Smooth muscle cell of the brain vasculature (primary cell): ENCODE measurements around the gene FOXP4.

Experiments
- DNase-seq: peaks from one replicate; pipeline ENCODE4 v3.0.0-alpha.2; 2012; ENCODE audit warnings: low read depth, low spot score

The FOXP4 gene

DNA sequence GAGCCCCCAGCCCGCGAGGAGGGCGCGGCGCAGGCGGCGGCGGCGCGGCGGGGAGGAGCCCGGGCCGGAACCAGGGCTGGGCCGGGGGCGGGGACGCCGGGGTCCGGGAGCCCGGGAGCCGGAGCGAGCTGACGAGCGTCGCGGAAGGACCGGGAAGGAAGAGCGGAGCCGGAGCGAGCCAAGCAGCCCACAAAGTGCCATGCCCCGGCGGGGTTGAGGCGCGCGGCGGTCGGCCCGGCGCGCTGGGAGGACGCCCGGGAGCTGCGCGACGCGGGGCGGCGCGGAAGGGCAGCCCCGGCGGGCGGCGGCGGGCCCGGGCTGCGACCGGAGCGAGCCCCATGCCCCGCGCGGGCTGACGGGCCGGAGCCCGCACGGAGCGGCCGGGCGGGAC, 289 bp downstream of the FOXP4 start:
- no peak for DNase-seq

DNA sequence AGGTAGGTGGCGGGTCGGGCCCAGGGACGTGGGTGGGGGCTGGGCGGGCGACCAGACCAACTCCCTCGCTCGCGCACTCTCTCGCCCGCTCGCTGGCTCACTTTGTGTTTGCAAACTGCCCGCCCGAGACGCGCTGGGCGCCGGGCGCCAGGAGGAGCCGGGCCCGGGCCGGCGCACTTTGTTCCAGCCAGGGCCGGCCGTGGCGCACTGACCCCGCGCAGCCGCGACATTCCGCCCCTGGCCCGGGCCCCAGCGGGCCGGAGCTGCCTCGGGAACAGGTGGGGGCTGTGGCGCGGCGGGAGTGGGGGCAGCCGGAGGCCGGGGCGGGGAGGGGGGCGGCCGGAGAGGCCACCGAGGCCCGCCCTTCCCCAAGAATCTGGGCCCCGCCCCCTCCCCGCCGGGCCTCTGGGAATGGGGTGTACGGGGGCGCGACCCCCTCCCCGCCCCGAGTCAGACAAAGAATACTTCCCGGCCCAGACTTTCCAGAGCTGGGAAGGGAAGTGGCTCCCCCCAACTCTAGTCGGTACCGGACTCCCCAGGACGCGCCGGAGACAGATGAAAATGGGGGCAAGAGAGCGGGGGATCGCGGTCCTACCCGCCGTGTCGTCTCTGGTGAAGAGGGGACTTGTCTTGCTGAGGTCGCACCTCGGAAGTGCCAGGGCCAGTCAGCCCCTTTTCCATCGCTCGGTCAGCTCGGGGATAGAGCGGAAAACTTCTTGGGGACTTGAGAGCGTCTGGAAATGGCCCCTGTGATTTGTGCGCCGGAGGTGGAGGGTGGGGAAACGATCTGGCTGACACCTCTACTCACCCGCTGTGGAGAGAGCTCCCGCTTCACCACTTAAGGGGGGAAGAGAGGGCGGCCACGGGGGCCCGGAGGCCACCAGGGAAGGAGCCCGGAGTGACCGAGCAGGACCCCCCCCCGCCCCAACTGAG, 951 bp downstream of the FOXP4 start:
- DNase-seq, result no peak

DNA sequence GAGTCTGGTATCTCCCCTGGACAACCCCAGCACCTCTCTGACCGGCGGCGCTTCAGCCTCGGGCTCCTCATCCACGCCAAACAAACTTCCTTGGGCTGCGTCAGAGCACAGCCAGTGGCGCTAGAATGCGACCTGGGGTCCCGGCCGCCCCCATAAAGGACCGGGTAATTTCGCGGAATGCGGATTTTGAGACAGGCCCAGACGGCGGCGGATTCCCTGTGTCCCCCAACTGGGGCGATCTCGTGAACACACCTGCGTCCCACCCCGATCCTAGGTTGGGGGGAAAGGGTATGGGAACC, 1.6 kb downstream of the FOXP4 start:
- DNase-seq, result no peak

DNA sequence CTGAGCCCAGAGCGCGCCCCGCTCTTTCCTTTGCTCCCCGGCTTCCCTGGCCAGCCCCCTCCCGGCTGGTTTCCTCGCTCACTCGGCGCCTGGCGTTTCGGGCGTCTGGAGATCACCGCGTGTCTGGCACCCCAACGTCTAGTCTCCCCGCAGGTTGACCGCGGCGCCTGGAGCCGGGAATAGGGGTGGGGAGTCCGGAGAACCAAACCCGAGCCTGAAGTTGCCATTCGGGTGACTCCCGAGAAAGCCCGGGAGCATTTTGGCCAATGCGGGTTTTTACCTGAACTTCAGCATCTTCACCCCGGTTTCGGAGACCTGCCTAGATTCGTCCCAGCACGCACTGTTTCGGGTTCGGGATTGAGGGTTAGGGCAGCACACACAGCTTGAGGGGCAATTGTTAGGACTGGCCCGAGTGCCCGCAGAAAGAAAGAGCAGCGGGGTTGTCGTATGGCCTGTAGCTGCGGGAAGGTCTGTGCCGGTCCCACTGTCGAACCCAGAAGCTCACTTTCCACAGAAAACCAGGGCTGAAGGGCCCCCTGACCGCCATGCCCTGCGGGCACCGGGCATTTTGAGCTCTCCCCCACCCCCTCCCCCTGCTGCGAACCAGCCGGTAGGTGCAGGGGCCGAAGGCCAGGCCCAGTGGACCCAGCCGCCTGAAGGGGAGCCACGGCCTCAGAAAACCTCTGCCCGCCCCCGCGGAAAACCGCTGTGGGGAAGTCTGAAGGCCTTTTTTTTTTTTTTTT, 2.1 kb downstream of the FOXP4 start:
- no peak for DNase-seq

DNA sequence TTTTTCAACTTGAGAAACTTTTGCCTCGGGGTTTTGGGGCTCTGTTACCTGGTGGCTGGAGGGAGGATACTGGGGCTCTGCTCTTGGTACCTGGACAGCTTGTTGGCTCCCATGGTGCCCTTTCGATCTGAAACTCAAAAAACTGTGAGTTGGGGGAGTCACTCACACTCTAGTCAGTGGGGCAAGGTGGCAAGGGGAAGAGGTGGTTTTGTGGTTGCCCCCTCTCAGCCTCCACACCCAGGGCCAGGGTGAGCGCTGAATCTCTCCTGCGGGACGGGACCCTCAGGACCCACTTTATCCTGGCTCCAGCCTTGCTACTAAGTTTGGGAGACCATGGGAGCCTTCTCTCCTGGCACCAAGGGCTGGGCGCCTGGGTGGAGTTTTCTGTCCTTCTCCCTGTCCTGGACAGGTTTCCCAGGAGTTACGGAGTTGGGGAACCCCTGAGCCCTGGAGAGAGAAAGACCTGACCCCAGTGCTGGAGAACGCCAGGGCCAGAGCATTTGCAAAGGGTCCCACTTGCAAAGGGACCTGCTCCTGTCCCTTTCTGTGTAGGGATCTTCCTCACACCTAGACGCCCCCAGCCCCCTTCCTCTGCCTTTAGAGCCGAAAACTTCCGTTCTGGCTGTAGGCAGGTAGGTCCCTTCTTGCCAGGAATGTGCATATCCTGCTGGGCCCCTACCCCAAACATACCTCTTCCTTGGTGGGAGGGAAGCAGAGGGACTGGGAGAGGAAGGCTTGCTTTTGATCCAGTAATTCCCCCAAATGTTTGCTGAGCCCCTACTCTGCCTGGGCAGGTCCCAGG, 2.9 kb downstream of the FOXP4 start:
- no peak for DNase-seq

DNA sequence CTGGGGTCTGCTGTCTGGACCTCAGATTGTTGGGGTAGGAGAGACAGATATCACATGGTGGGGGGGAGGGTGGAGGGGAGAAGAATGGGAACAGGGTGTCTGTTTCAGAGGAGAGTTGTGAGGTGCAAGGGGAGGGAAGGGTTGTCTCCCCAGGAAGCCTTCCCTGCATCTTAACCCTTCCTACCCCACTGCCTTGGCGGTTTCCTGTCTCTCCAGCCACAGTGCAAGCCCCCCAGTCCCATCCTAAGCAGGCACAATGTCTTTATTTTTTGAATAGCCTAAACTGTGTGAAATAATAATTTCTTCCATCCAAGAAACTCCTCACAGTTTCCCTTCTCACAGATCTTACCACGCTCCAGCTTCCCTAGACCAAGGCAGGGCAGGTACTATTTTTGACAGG, 3.5 kb downstream of the FOXP4 start:
- DNase-seq, result no peak

DNA sequence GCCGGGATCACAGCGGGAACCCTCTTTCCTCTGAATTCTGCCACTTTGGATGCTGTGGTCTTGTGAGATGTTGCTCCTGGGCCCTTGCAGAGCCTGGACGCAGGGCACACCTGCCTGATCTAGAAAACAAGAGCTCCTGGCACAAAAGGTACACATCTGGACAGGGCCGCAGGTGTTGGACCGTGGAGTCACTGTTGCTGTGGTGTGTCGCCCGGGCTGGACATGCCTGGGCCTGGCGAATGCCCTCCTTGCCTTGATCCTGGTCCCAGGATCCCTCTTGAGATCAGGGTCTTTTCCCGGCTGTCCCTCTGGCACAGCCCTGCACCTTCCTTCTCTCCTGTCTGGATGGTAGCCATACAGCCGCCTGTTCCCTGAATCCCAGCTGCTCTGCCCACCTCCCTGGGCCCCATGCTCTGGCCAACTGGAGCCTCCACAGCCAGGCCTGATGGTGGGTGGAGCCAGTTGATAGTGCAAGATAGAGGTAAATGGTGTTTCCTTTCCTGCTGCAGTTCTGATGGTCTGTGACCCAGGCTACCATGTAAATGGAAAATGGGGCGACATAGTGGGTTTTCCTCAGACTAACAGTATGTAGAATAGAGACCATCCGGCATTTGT, 5.0 kb downstream of the FOXP4 start:
- no peak for DNase-seq

DNA sequence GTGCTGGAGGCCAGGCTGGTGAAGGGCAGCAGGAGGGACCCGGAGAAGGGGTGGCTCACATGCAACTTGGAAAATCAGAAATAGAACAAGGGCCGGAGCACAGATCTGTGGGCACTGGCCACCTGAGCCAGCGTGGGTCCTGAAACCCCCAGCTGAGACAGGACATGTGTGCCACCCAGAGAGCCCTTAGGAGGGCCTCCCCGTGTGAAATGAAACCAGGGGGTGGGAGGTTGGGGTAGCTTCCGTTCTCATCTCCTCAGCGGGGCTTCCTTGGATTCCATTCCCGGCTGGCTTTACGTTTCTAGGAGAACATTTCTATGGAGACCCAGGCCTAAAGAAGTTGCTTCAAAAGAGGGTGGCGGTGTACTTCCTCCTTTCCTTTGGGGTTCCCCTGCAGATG, 5.7 kb downstream of the FOXP4 start:
- DNase-seq, result no peak

DNA sequence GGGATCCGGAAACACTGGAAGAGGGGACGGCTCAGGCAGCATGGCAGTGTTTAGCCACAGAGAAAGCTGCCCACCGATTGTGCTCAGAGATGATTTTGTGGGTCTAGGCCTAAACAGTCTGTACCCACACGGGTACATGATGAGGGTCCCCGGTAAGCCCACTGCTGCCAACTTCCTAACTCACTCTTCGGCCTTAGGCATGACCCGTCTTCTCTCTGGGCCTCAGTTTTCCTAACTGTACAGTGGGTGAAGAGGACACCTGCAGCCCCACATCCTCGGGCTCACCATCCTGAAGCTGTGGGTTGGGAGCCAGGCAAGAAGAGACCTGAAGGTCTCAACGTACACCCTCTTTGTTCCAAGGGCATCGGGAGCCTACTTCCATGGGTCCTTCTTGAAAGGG, 6.5 kb downstream of the FOXP4 start:
- DNase-seq, result no peak

DNA sequence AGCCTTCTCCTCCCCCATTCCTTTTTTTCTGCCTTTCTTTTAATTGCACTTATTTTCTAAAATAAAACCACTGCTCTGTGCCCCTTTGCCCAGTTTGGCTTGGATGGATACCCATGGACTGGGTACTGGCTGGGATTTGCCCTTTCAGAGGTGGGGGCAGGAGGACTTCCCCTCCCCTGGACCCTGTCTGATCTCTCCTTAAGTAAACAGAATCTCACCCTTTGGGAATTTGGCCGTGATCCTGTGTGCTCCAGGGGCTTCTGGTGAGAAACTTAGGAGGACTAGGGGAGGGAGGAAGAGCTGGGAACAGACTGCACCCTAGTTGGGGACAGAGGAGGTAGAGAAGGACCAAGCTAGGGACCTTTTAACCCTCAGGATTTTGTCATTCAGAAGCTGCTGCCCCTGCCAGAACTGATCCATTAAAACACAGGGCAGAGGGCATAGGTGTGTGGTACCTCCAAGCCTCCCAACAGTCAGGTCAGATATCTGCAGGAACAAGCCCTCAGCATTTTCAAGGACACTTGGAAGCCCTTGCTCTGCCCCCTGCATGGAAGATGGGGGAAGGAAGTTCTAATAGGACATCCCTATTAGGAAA, 7.3 kb downstream of the FOXP4 start:
- no peak for DNase-seq

DNA sequence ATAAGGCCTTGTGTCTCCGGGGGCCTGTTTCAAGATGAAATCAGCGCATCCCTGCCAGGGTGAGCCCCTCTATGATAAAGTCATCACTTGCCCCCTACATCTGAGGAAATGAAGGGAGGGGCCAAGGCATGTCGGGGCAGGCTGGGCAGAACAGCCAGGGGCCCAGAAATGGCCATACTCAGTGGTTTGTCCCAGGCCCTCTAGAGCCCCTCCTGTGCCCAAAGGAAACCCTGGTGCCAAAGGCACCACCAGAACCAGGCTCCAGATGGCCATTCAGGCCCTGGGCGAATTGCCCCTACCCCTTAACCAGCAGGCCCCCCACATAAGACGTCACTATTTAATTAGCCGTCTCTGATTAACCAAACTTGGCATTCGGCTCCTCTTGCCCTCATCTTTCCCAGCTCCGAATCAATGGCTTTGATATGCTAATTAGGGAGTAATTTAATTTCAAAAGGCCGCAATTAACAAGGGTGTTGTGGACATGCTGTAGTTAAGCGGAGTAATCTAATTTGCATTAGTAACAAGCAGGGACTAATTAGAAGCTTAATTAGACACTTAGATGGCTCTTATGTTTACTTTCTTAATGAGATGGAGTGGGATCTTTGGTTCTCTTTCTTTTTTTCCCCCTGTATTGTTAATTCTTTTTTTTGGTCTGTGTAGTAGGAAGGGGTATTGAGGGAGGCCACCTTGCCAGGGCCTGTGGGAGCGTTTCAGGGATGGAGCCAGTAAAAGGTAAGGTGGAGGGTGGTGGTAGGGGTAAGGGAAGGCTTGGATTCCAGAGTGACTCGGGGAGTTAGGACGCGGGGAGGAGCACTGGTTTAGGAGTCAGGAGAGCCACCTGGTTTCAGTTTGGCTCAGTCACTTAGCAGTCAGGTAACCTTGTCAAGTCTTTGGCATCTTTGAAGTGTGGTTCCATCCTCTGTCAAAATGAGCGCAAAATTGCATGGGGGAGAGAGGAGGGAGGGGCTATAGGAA, 9.4 kb downstream of the FOXP4 start:
- no peak for DNase-seq

DNA sequence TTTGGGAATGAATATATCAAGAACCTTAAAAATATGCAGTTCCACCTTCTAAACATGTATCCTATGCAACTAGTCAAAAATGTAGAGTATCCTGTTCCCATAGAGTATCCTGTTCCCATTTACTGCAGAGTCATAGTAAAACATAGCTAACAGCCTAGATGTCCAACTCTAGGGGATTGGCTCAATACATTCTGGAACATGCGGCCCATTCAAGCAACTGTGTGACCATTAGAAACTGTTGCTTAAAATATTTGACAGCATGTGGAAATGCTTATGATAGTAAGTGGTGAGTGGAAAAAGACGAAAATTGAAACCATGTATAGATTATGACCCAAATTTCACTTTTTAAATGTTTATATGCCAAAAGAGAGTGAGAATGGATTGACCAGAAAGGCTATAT, 11.2 kb downstream of the FOXP4 start:
- DNase-seq, result no peak

DNA sequence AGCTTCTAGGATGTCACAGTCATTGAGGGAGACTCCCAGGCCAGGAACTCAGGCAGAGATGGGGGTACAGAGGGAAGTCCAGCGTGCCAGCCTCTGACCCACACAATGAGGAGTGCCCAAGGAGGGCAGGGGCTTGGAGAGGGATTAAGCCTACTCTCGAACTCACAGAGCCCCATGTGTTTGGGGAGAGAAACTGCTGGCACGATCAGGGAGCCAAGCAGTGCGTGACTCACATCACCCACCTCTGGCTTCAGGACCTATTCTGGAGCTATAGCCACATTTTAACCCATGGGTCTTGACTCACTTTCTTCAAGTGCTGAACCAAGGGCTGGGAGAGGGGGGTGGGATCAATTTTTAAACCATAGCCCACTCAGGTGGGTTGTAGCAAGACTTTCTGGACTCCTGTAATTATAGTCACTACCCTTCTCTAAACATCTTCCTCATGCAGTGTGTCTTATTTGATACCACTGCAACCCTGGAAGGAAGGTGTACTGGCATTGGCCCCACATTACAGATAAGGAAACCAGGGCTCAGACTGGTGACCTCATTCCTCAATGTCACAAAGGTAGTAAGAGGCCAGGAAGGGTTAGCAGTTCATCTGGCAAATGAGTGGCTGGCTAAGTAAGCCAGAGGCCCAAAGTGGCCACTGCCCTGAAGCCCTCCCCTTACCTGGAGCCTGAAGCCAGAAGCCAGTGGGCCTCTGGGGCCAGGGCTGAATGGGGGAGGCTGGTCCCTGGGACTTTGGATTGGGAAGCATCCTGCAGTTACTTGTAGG, 12.0 kb downstream of the FOXP4 start:
- no peak for DNase-seq

DNA sequence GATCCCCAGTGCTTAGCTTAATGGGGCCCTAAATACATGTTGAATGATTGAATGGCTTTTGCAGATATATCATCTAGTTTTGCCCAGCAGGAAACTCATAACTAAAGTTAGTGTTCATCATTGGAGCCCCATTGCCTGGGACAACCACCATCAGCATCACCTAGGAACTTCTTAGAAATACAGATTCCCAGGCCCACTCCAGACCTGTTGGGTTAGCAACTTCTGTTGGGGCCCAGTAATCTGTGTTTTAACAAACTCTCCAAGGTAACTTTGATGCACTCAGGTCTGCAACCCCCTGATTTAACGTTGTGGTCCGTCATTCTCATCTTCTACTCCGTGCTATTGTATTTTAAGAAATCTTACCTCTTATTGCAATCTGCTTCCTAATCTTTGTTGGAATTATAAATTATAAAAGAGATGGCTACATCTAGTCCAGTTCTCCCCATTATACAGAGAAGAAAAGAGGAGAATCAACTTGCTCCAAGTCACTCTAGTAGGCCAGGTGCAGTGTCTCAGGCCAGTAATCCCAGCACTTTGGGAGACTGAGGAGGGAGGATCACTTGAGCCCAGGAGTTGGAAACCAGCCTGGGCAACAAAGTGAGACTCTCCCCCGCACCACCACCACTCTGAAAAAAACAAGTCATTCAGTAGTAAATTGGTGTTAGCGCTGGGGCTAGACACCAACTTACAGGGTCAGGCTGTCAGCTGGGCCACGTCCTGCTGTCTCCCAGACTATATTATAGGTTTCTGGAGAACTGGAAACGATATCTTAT, 13.7 kb downstream of the FOXP4 start:
- no peak for DNase-seq

DNA sequence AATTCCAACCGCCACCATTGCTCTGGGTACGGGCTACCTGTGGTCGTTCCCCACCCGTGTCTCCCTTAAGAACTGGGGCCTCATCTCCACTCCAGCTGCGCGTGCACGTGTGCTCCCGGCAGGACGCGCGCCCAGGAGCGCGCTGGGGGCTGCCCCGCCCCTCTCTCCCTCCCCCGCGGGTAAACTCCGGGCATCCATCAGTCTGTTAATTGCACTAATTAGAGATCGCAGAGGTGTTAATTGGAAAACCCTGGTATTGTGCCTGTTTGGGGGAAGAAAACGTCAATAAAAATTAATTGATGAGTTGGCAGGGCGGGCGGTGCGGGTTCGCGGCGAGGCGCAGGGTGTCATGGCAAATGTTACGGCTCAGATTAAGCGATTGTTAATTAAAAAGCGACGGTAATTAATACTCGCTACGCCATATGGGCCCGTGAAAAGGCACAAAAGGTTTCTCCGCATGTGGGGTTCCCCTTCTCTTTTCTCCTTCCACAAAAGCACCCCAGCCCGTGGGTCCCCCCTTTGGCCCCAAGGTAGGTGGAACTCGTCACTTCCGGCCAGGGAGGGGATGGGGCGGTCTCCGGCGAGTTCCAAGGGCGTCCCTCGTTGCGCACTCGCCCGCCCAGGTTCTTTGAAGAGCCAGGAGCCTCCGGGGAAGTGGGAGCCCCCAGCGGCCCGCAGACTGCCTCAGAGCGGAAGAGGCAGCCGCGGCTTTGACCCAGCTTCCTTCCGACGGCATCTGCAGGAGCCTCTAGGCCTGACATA, 14.4 kb downstream of the FOXP4 start:
- DNase-seq, result no peak

DNA sequence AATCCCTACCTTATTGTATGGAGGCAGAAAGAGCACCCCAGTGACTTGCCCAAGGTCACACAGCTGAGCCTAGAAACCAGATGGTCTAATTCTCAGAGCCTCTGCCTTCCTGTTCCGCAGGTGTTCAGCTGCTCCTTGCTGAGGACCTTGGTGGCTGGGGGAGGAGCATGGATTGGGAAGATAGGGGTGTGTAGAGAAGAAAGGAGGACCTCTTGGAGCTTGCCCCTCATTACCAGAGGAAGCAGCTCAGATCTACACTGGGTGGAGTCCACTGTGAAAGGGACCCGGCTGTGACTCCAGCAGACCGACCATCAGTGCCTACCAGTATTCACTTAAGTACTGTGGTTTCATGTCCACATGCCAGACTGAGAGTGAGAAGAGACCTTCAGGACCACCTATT, 15.2 kb downstream of the FOXP4 start:
- DNase-seq, result no peak

DNA sequence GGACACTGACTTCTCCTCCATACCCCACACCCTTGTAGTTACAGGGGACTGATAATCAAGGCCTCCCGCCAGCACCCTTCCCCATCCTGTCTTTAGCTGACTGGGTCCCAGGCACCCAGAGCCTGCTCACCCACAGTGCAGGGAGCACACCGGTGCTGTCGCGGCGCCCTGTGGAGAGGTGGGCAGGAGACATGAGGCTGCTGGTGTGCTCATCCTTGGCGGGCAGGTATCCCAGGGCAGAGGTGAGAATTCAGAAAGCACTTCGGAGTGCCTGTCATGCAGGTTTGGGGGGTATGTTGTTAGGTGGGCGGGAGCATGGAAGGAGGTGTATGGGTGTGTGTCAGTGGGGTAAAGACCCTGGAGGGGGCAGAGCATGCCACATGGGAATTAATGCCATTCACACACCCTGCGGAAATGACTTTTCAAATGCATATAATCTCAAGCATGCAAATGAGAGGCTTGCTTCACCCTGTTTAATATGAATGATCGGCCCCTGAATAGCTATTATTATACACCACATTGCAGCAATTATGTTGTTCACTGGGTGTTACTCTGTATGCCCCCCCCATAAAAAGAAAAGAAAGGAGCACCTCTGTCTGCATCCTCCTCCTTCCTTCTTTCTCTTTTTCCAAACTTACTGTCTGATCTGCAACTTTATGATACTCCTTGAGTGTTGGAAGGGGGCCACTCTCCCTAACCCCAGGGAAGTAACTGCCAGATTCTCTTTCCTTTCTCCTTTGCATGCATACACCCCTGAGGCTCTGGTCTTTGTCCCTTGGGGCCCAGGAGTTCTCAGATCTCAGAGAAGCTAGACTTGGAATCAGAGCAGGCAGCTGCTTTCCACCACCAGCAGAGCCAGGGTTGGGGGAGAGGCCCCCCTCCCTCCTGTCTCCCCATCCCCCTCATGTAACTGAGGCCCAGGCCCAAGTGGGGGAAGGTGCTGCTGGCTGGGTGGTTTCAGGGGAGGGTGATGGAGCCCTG, 16.0 kb downstream of the FOXP4 start:
- DNase-seq, result no peak
